NCI-H187 (cell line): Measurements from ENCODE around the gene NPAS3.

Experiments used
- DNase-seq, 2 experiments: peaks; one replicate each; lab custom pipeline; 2025; lab: John Stamatoyannopoulos, UW

The NPAS3 gene

GRCh38 chr14:33756833-33757232 lies 818.2 kb downstream of the NPAS3 start:
- no peak for DNase-seq

- no peak for DNase-seq
Measured at GRCh38 chr14:33758547-33758946, 819.9 kb downstream of the NPAS3 start.

GRCh38 chr14:33762161-33762851 lies 823.6 kb downstream of the NPAS3 start:
- no peak for DNase-seq

- DNase-seq = no peak
Measured at GRCh38 chr14:33764876-33765650, 826.4 kb downstream of the NPAS3 start.

GRCh38 chr14:33767586-33768457 lies 829.1 kb downstream of the NPAS3 start:
- DNase-seq = no peak

GRCh38 chr14:33768458-33768830 lies 829.8 kb downstream of the NPAS3 start:
- no peak for DNase-seq

- DNase-seq = no peak
Measured at GRCh38 chr14:33773205-33774030, 834.7 kb downstream of the NPAS3 start.

- DNase-seq = no peak
Measured at GRCh38 chr14:33774161-33774560, 835.5 kb downstream of the NPAS3 start.

GRCh38 chr14:33774723-33775470 lies 836.2 kb downstream of the NPAS3 start:
- DNase-seq = no peak

GRCh38 chr14:33776871-33777270 lies 838.2 kb downstream of the NPAS3 start:
- DNase-seq = no peak

- no peak for DNase-seq
Measured at GRCh38 chr14:33777681-33778080, 839.0 kb downstream of the NPAS3 start.

- DNase-seq = no peak
Measured at GRCh38 chr14:33780035-33780434, 841.4 kb downstream of the NPAS3 start.

GRCh38 chr14:33781236-33781635 lies 842.6 kb downstream of the NPAS3 start:
- DNase-seq = no peak

GRCh38 chr14:33782923-33783322 lies 844.2 kb downstream of the NPAS3 start:
- DNase-seq = no peak

GRCh38 chr14:33786091-33786825 lies 847.6 kb downstream of the NPAS3 start:
- DNase-seq = no peak

- DNase-seq = no peak
Measured at GRCh38 chr14:33788161-33788560, 849.5 kb downstream of the NPAS3 start.

- DNase-seq = no peak
Measured at GRCh38 chr14:33790996-33791395, 852.3 kb downstream of the NPAS3 start.

GRCh38 chr14:33792009-33792719 lies 853.5 kb downstream of the NPAS3 start:
- DNase-seq = no peak

- DNase-seq = peak; percentile 50 to 75
Measured at GRCh38 chr14:33792720-33793368, 854.2 kb downstream of the NPAS3 start.
